Suprapubic skin (tissue), 4 donors: ENCODE results near the gene MGAT4B. TPM values are rescaled to one million over a fixed set of nuclear protein-coding genes. Genes with fewer than 3 reads are reported as not detected.
"Not testable (repeated sequence)": the region's sequence is repeated elsewhere in the genome, so short reads cannot be mapped to it uniquely, and the experiment has no call there.

Experiments used
- DNase-seq, 2 donors: peaks; one replicate each; pipeline ENCODE4 v3.0.0-alpha.2; 2019; ENCODE audit warnings: low spot score in 2 of 2
- H3K27ac ChIP-seq: fragments of 200-600 bp; sonication (generic); one replicate; pipeline ENCODE4 v1.5.1; 2019
- H3K27me3 ChIP-seq: fragments of 200-600 bp; sonication (generic); one replicate; pipeline ENCODE4 v1.5.1; 2019
- H3K36me3 ChIP-seq: fragments of 200-600 bp; sonication (generic); one replicate; pipeline ENCODE4 v1.5.1; 2019
- H3K4me1 ChIP-seq: fragments of 200-600 bp; sonication (generic); one replicate; pipeline ENCODE4 v1.5.1; 2019
- H3K4me3 ChIP-seq: fragments of 200-600 bp; sonication (generic); one replicate; pipeline ENCODE4 v1.5.1; 2019; ENCODE audit warnings: mild to moderate bottlenecking
- H3K9me3 ChIP-seq: fragments of 200-600 bp; sonication (generic); one replicate; pipeline ENCODE4 v1.5.1; 2019
- EP300 ChIP-seq: sonication (generic); formaldehyde crosslinking; IDR thresholded peaks from one replicate; pipeline ENCODE4 v1.6.1; 2017; ENCODE audit warnings: antibody characterized with exemption
- POLR2A ChIP-seq, 2 donors: fragments of 450-650 bp; IDR thresholded peaks; one replicate each; pipeline ENCODE4 v1.6.1; 2017; ENCODE audit warnings: antibody characterized with exemption in 2 of 2, mild to moderate bottlenecking in 2 of 2, moderate library complexity in 2 of 2
- POLR2AphosphoS5 ChIP-seq, 3 donors: sonication (generic); formaldehyde crosslinking; IDR thresholded peaks; one replicate each; pipeline ENCODE4 v1.6.1; 2017; ENCODE audit warnings: antibody characterized with exemption in 3 of 3
- WGBS: methylation state at CpG from one replicate; pipeline ENCODE4 v1.1.5; 2018; 5-methylcytosine and 5-hydroxymethylcytosine counted together
- total RNA-seq, 4 donors: library from RNA; depleted of rRNA; stranded (reverse); fragments of >200 nt; gene quantifications; one replicate each; pipeline ENCODE4 v1.1.0, GENCODE V29; 2016
- TF ChIP-seq, protein P1 (sequence below), 2 donors: fragments of 200-600 bp in 1 of 2; fragments of 450-650 bp in 1 of 2; sonication (generic) in 1 of 2; IDR thresholded peaks; one replicate each; pipeline ENCODE4 v1.5.1; 2016 to 2019; ENCODE audit warnings: antibody characterized with exemption in 2 of 2, mild to moderate bottlenecking in 1 of 2, moderate library complexity in 1 of 2

Gene MGAT4B
- total RNA-seq, 4 donors from 2014 or later: 74.5 to 142 (median 97.4) TPM

DNA sequence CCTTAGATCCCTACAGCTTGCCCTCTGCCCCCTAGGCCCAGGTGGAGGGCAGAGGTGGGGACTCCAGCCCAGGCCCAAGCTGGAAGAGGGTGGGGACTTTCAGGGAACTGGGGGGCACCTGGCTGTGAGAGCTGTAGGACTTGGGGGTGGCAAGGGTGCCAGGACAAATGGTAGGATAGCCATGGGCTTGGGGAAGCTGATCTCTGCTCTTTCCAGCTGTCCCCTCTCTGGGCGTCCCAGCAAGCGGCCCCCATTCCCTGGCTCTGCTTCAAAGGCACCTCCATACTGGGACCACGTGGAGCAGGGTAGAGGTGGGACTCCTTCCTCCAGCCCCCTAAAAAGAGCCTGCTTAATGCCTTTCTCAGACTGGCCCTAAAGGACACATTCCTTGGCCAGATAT, 12.5 kb downstream of the MGAT4B start:
- DNase-seq: peak in 1 of 2 donors; percentile 66
- peaks cover 20% of the 10 kb centered on the region for H3K36me3 ChIP-seq
- peaks cover 57% of the 10 kb centered on the region for H3K4me1 ChIP-seq
- no peaks in the 10 kb centered on the region for H3K27me3 ChIP-seq
- peak overlapping the region; percentile 44 for H3K27ac ChIP-seq
- H3K4me3 ChIP-seq: peak overlapping the region; percentile 69
- no peaks in the 10 kb centered on the region for H3K9me3 ChIP-seq
- TF ChIP-seq EP300 (no peak), POLR2A (IDR thresholded peaks at IDR 0.05) (no peak), POLR2AphosphoS5 (IDR thresholded peaks at IDR 0.05) (no peak)
- TF ChIP-seq, protein P1, sequence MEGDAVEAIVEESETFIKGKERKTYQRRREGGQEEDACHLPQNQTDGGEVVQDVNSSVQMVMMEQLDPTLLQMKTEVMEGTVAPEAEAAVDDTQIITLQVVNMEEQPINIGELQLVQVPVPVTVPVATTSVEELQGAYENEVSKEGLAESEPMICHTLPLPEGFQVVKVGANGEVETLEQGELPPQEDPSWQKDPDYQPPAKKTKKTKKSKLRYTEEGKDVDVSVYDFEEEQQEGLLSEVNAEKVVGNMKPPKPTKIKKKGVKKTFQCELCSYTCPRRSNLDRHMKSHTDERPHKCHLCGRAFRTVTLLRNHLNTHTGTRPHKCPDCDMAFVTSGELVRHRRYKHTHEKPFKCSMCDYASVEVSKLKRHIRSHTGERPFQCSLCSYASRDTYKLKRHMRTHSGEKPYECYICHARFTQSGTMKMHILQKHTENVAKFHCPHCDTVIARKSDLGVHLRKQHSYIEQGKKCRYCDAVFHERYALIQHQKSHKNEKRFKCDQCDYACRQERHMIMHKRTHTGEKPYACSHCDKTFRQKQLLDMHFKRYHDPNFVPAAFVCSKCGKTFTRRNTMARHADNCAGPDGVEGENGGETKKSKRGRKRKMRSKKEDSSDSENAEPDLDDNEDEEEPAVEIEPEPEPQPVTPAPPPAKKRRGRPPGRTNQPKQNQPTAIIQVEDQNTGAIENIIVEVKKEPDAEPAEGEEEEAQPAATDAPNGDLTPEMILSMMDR (IDR thresholded peaks at IDR 0.05): no peak
- 20% methylated on average over 1 of the region's 3 CpGs for WGBS

DNA sequence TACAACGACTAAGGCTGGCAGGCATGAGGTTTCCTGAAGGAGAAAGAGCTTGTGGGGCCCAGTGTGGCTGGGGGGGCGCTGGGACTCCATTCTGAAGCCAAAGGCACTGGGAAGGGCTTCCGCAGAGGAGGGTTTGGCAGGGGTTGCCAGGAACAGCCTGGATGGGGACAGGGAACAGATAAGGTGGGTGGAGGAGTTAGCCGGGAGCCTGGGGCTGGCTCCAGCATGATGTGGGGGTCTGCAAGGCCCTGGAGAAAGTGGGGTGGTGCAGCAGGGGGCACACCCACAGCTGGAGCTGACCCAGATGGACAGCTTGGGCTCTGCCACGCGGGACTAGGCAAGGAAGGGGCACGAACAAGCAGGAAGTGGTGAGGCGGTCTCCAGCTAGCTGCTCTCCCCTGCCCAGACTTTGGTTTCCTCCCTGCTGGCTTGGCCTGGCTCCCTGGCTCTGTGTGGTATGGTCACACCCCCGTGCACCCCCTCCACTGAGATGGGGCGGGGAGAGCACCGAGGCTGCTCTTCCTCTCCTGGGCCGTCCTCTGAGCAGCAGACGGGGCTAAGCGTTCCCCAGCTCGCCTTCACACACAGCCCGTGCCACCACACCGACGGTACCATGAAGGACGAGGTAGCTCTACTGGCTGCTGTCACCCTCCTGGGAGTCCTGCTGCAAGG, 13.1 kb downstream of the MGAT4B start, which contains the start of gene LTC4S:
TSS of gene LTC4S (plus strand) at position 519 of the 672 bp plus-strand sequence. CDS start at position 614, 95 bp downstream.
- Histone ChIP-seq H3K4me3 (peak within 1 kb of the TSS; percentile 69), H3K9me3 (no peaks in the 10 kb centered on the region), H3K4me1 (peaks cover 57% of the 10 kb centered on the region), H3K27ac (peak within 1 kb of the TSS; percentile 48), H3K27me3 (no peaks in the 10 kb centered on the region), H3K36me3 (peaks cover 14% of the 10 kb centered on the region)
- 9% methylated on average over 6 of the region's 19 CpGs for WGBS
- TF ChIP-seq POLR2A (IDR thresholded peaks at IDR 0.05) (no peak), EP300 (no peak), POLR2AphosphoS5 (IDR thresholded peaks at IDR 0.05) (no peak)
- TF ChIP-seq, protein P1 (IDR thresholded peaks at IDR 0.05): no peak
- DNase-seq: peak; percentile 90

DNA sequence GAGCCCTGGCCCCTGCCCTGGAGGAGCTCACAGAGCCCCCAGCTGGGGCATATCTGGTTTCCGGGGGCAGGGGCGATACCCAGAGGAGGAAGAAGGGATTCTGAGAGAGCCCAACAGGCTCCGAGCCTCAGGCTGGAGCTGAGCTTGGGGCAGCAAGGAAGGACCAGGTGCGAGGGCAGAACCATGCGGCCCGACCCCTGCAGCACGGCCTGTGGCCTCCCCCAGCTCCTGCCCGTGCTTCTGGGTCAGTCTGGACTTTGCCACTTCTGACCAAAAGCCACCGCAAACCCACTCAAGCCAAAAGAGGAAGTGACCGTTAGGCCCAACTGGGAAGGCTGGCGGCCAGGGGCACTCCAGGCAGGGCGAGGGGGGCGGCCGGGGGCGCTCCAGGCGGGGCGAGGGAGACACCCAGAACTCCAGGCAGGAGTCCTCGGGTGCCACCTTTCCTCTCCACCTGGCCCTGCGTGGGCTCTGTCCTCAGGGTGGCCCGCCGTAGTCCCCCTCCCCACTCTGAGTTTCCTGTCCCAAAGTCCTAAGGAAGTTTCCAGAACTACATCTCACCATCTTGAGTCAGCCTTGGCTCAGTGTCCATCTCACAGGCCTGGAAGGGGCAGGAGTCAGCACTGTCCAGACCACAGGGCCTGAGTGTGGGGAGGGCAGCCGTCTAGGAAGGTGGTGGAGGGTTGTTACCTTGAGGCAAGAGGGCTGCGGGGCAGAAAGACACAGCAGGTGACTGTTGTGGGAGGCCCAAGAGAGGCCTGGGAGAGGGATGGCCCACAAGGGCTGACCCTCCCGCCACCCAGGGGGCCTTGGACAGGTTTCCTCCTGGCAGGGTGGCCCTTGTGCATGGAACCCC, 13.8 kb downstream of the MGAT4B start:
- DNase-seq: peak in 1 of 2 donors; percentile 70
- Histone ChIP-seq H3K9me3 (no peaks in the 10 kb centered on the region), H3K27ac (peak overlapping the region; percentile 48), H3K27me3 (no peaks in the 10 kb centered on the region), H3K4me3 (no peak overlapping the region), H3K4me1 (peaks cover 57% of the 10 kb centered on the region), H3K36me3 (peaks cover 6% of the 10 kb centered on the region)
- no peak for TF ChIP-seq POLR2A (IDR thresholded peaks at IDR 0.05)
- no peak for TF ChIP-seq POLR2AphosphoS5 (IDR thresholded peaks at IDR 0.05)
- TF ChIP-seq EP300: no peak
- TF ChIP-seq, protein P1 (IDR thresholded peaks at IDR 0.05): no peak
- 80% methylated on average over 1 of the region's 24 CpGs for WGBS

DNA sequence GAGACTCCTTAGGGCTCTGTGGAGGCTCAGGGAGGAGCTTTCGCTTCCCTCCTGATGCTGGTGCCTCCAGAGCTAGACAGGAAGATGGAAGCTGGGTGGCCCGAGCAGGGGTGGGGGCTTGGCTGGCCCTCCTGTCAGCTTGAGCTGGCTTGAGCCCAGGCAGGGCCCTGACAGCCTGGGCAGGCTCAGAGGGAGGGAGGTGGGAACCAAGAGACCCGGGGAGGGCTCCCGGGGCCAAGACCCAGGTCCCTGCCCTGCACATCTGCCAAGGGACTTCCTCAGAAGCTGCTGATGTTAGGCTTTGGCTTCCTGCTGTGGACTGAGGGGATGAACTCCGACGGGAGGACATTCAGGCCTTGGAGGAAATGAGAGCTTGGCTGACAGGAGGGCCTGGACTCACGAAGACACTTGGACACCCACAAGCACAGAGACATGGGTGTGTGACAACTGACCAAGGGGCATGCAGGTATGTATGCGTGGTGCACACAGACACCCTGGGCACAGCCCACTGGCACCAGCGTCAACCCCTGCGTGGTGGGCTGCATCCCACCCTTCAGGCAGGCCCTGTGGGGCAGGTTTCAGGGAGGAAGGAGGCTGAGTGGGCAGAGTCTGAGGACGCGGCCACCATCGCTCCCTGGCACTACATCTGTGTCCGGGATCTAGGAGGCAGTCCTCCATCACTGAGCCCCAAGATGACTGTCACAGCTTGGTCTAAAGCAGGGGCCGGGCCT, 14.6 kb downstream of the MGAT4B start:
- no peaks in the 10 kb centered on the region for H3K36me3 ChIP-seq
- no peak overlapping the region for H3K4me3 ChIP-seq
- peaks cover 49% of the 10 kb centered on the region for H3K4me1 ChIP-seq
- 57% methylated on average over 9 of the region's 15 CpGs for WGBS
- H3K27ac ChIP-seq: peak overlapping the region; percentile 48
- no peaks in the 10 kb centered on the region for H3K27me3 ChIP-seq
- DNase-seq: no peak
- H3K9me3 ChIP-seq: no peaks in the 10 kb centered on the region
- no peak for TF ChIP-seq POLR2AphosphoS5 (IDR thresholded peaks at IDR 0.05)
- TF ChIP-seq POLR2A (IDR thresholded peaks at IDR 0.05): no peak
- TF ChIP-seq, protein P1 (IDR thresholded peaks at IDR 0.05): no peak
- no peak for TF ChIP-seq EP300

DNA sequence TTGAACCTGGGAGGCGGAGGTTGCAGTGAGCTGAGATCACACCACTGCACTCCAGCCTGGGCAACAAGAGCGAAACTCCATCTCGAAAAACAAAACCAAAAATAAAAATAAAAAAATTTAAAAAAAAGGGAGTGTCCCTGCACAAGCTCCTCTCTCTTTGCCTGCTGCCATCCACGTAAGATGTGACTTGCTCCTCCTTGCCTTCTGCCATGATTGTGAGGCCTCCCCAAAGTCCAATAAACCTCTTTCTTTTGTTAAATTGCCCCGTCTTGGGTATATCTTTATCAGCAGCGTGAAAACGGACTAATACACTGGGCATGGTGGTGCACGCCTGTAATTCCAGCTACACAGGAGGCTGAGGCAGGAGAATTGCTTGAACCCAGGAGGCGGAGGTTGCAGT, 17.4 kb downstream of the MGAT4B start:
- H3K27me3 ChIP-seq, DNase-seq: not testable (repeated sequence)

More for the DNA sequence above, 17.4 kb downstream of the MGAT4B start:
- H3K36me3 ChIP-seq, H3K9me3 ChIP-seq, H3K27ac ChIP-seq, H3K4me3 ChIP-seq: not testable (repeated sequence)
- H3K4me1 ChIP-seq: peaks cover 26% of the 10 kb centered on the region
- 94% methylated on average over 9 of the region's 9 CpGs for WGBS
